SK-N-SH (cell line): ENCODE data around the gene SUCLG2. TPM values are rescaled to one million over a fixed set of nuclear protein-coding genes. Genes with fewer than 3 reads are reported as not detected.

Source experiments
- CTCF ChIA-PET: fragments of 300-600, 350-600 bp; formaldehyde crosslinking; extraction: SDS; loops from one replicate; lab custom pipeline; 2021; lab: Yijun Ruan, JAX
- POLR2A ChIA-PET: fragments of 350-600 bp; sonication (Branson Sonifier 250); formaldehyde crosslinking; extraction: SDS; loops from one replicate; lab custom pipeline; 2020; ENCODE audit warnings: antibody characterized with exemption, inconsistent platforms; lab: Yijun Ruan, JAX
- DNase-seq: peaks from one replicate; pipeline ENCODE4 v3.0.0; 2012
- H2AFZ ChIP-seq: fragments of 200-600 bp; sonication (generic); 2 replicates; pipeline ENCODE4 v1.8.1; 2016; ENCODE audit warnings: antibody characterized with exemption, mild to moderate bottlenecking, low read depth
- H3F3A ChIP-seq: fragments of 200-600 bp; sonication (generic); replicated peaks from 2 replicates; pipeline ENCODE3; 2016; ENCODE audit warnings: antibody characterized with exemption, mild to moderate bottlenecking; ENCODE audit not compliant: insufficient read depth
- H3K27ac ChIP-seq, 2 experiments: fragments of 200-500 bp in 1 of 2; fragments of 200-600 bp in 1 of 2; sonication (Bioruptor generic) in 1 of 2; sonication (generic), shearing (Covaris generic) in 1 of 2; 2 replicates each; pipeline versions ENCODE4 v1.5.1 to v1.6.1; 2014 to 2016; ENCODE audit warnings: low read depth in 2 of 2, inconsistent platforms in 1 of 2, low read length in 1 of 2, mild to moderate bottlenecking in 1 of 2, mixed read lengths in 1 of 2
- H3K27me3 ChIP-seq: fragments of 200-600 bp; sonication (generic), shearing (Covaris generic); 2 replicates; pipeline ENCODE4 v1.6.1; 2016; ENCODE audit warnings: mixed run types; ENCODE audit not compliant: insufficient read depth
- H3K36me3 ChIP-seq, 2 experiments: fragments of 200-500 bp in 1 of 2; fragments of 200-600 bp in 1 of 2; sonication (Bioruptor generic) in 1 of 2; sonication (generic) in 1 of 2; replicated peaks in 1 of 2; 2 replicates each; pipeline versions ENCODE3 to v1.5.1; 2014 to 2016; ENCODE audit warnings: low read length in 1 of 2, mild to moderate bottlenecking in 1 of 2; ENCODE audit not compliant: insufficient read depth in 2 of 2, control insufficient read depth in 1 of 2
- H3K4me1 ChIP-seq, 2 experiments: fragments of 200-500 bp in 1 of 2; fragments of 200-600 bp in 1 of 2; sonication (Bioruptor generic) in 1 of 2; sonication (generic), shearing (Covaris generic) in 1 of 2; 2 replicates each; pipeline versions ENCODE4 v1.5.1 to v1.6.1; 2014 to 2016; ENCODE audit warnings: low read depth in 1 of 2, low read length in 1 of 2, mixed run types in 1 of 2; ENCODE audit not compliant: insufficient read depth in 2 of 2, control insufficient read depth in 1 of 2
- H3K4me2 ChIP-seq: fragments of 200-600 bp; sonication (generic), shearing (Covaris generic); 2 replicates; pipeline ENCODE4 v1.6.1; 2017; ENCODE audit warnings: mixed run types
- H3K4me3 ChIP-seq, 2 experiments: fragments of 200-500 bp in 1 of 2; fragments of 200-600 bp in 1 of 2; sonication (Bioruptor generic) in 1 of 2; sonication (generic), shearing (Covaris generic) in 1 of 2; 2 replicates each; pipeline versions ENCODE4 v1.5.1 to v1.8.1; 2014 to 2016; ENCODE audit warnings: low read depth in 2 of 2, inconsistent platforms in 1 of 2, low read length in 1 of 2, mild to moderate bottlenecking in 1 of 2, mixed read lengths in 1 of 2, moderate library complexity in 1 of 2
- H3K79me2 ChIP-seq: fragments of 200-600 bp; sonication (generic); 2 replicates; pipeline ENCODE4 v1.8.1; 2017; ENCODE audit warnings: mild to moderate bottlenecking; ENCODE audit not compliant: insufficient read depth
- H3K9ac ChIP-seq: fragments of 200-600 bp; sonication (generic); 2 replicates; pipeline ENCODE4 v1.6.1; 2017; ENCODE audit warnings: mixed run types
- H3K9me2 ChIP-seq: fragments of 200-600 bp; sonication (generic); 2 replicates; pipeline ENCODE4 v1.6.1; 2017; ENCODE audit warnings: mixed run types
- H3K9me3 ChIP-seq: fragments of 200-600 bp; sonication (generic); 2 replicates; pipeline ENCODE4 v1.6.1; 2017; ENCODE audit warnings: mixed run types, mild to moderate bottlenecking, moderate library complexity
- H4K20me1 ChIP-seq: fragments of 200-600 bp; sonication (generic); 2 replicates; pipeline ENCODE4 v1.6.1; 2017; ENCODE audit warnings: mild to moderate bottlenecking, mixed run types; ENCODE audit not compliant: insufficient read depth
- CHD2 ChIP-seq: fragments of 150-350 bp; IDR thresholded peaks from 2 replicates; pipeline ENCODE4 v1.6.1; 2018; ENCODE audit warnings: low read length; ENCODE audit not compliant: partially characterized antibody
- CTCF ChIP-seq: fragments of 200-600 bp; sonication (generic); IDR thresholded peaks from 2 replicates; pipeline ENCODE4 v1.6.1; 2017; ENCODE audit warnings: antibody characterized with exemption, mild to moderate bottlenecking, moderate library complexity
- ELF1 ChIP-seq: IDR thresholded peaks from 2 replicates; pipeline ENCODE4 v1.4.0; 2012
- EP300 ChIP-seq, 2 experiments: IDR thresholded peaks; 2 replicates each; pipeline versions ENCODE4 v1.4.0 to v1.6.1; 2012; ENCODE audit warnings: borderline replicate concordance in 1 of 2, low read depth in 1 of 2, low read length in 1 of 2
- EZH2phosphoT487 ChIP-seq: fragments of 200-600 bp; sonication (generic); IDR thresholded peaks from 2 replicates; pipeline ENCODE4 v1.6.1; 2017; ENCODE audit warnings: low read depth, mixed run types, mild to moderate bottlenecking, antibody characterized with exemption, moderate library complexity, borderline replicate concordance
- FOSL2 ChIP-seq: IDR thresholded peaks from 2 replicates; pipeline ENCODE4 v1.4.0; 2012; ENCODE audit warnings: low read depth, mild to moderate bottlenecking, moderate library complexity, borderline replicate concordance
- FOXJ3 ChIP-seq: sonication (generic); formaldehyde crosslinking; IDR thresholded peaks from 2 replicates; pipeline ENCODE4 v1.5.1; 2020; ENCODE audit warnings: mild to moderate bottlenecking, missing genetic modification reagents
- IRF3 ChIP-seq: fragments of 150-350 bp; IDR thresholded peaks from 2 replicates; pipeline ENCODE4 v1.6.1; 2016; ENCODE audit warnings: mild to moderate bottlenecking, low read depth, low read length
- JUND ChIP-seq: IDR thresholded peaks from 2 replicates; pipeline ENCODE4 v1.4.0; 2012
- MEF2A ChIP-seq: IDR thresholded peaks from 2 replicates; pipeline ENCODE4 v1.4.0; 2012; ENCODE audit warnings: low read depth, borderline replicate concordance
- NRF1 ChIP-seq: IDR thresholded peaks from 2 replicates; pipeline ENCODE4 v1.6.1; 2012; ENCODE audit warnings: low read depth, mild to moderate bottlenecking, low read length
- POLR2AphosphoS5 ChIP-seq: IDR thresholded peaks from 2 replicates; pipeline ENCODE4 v1.6.1; 2012; ENCODE audit warnings: low read depth, low read length
- RCOR1 ChIP-seq: fragments of 150-350 bp; IDR thresholded peaks from 2 replicates; pipeline ENCODE4 v1.6.1; 2017; ENCODE audit warnings: antibody characterized with exemption, low read length
- TCF12 ChIP-seq: IDR thresholded peaks from 2 replicates; pipeline ENCODE4 v1.4.0; 2012
- TEAD4 ChIP-seq: IDR thresholded peaks from 2 replicates; pipeline ENCODE4 v1.4.0; 2012; ENCODE audit warnings: mild to moderate bottlenecking, borderline replicate concordance; ENCODE audit not compliant: insufficient read depth
- USF1 ChIP-seq: IDR thresholded peaks from 2 replicates; pipeline ENCODE4 v1.4.0; 2012; ENCODE audit warnings: low read depth, borderline replicate concordance
- WGBS: methylation state at CpG from one replicate; pipeline ENCODE4 v1.1.6; 2017; ENCODE audit warnings: low lambda C conversion rate; 5-methylcytosine and 5-hydroxymethylcytosine counted together
- polyA plus RNA-seq, 3 experiments: library from polyadenylated mRNA; depleted of rRNA; stranded (reverse); fragments of >200 nt; gene quantifications; 2 replicates each; pipeline ENCODE4 v1.2.3, GENCODE V29; 2012
- TF ChIP-seq, protein P1 (sequence below): IDR thresholded peaks from 2 replicates; pipeline ENCODE4 v1.6.1; 2012; ENCODE audit warnings: mild to moderate bottlenecking, low read depth, low read length, moderate library complexity
- TF ChIP-seq, protein P2 (sequence below): IDR thresholded peaks from 2 replicates; pipeline ENCODE4 v1.4.0; 2012; ENCODE audit warnings: low read depth
- TF ChIP-seq, protein P3 (sequence below): IDR thresholded peaks from 2 replicates; pipeline ENCODE4; 2012

SUCLG2 gene
- polyA plus RNA-seq, 1 of the 3 experiments (the other 2 are of a cell fraction), result 20.2 TPM

DNA sequence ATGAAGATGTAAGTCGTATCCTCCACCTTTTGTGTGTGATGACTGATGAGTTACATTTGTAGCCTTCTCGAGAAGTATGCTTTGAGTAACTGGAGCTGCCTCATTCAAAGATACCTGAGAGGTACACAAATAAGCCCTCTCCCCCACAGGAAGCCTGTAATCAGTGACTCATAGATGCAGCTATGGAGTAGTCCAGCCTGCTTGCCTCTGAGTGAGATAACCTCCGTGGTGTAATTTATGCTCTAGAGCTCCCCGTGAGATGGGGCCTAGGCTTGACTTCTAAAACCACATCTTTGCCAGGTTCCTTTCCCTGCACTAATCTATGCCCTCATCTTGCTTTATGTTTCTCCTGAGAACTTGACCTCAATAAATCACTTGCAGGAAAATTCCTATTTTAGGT lies 291.7 kb downstream of the SUCLG2 start:
- Histone ChIP-seq H3K4me3 (no peak overlapping the region), H3K4me1 (no peaks in the 10 kb centered on the region; a peak in 1 of 4 replicates), H2AFZ (no peak overlapping the region), H3K27me3 (no peaks in the 10 kb centered on the region), H3K9ac (no peak overlapping the region), H3K9me2 (no peaks in the 10 kb centered on the region), H4K20me1 (no peaks in the 10 kb centered on the region), H3K27ac (no peak overlapping the region), H3K4me2 (no peak overlapping the region), H3K79me2 (no peaks in the 10 kb centered on the region), H3K36me3 (no peaks in the 10 kb centered on the region), H3F3A (no peaks in the 10 kb centered on the region), H3K9me3 (no peaks in the 10 kb centered on the region)
- WGBS, result 35% methylated on average over 3 of the region's 4 CpGs
- DNase-seq, result no peak
- no peak for TF ChIP-seq MEF2A
- TF ChIP-seq FOXJ3 (CRISPR knock-in tag), result no peak
- no peak for TF ChIP-seq NRF1
- POLR2A ChIA-PET, result no interaction called here
- CTCF ChIA-PET, result interaction anchor here (2.6 kb wide), 1 partner anchor 18 kb away, joined by 8 read pairs; no protein-coding TSS in a partner anchor

- no peaks in the 10 kb centered on the region for H3K9me3 ChIP-seq
- H3K9me2 ChIP-seq, result no peaks in the 10 kb centered on the region
- no peak overlapping the region for H3K9ac ChIP-seq
- no peak overlapping the region for H3K27ac ChIP-seq
- H4K20me1 ChIP-seq, result no peaks in the 10 kb centered on the region
- no peaks in the 10 kb centered on the region for H3K79me2 ChIP-seq
- CTCF ChIA-PET, result no interaction called here
- DNase-seq, result no peak
- POLR2A ChIA-PET, result no interaction called here
- TF ChIP-seq, protein P1, sequence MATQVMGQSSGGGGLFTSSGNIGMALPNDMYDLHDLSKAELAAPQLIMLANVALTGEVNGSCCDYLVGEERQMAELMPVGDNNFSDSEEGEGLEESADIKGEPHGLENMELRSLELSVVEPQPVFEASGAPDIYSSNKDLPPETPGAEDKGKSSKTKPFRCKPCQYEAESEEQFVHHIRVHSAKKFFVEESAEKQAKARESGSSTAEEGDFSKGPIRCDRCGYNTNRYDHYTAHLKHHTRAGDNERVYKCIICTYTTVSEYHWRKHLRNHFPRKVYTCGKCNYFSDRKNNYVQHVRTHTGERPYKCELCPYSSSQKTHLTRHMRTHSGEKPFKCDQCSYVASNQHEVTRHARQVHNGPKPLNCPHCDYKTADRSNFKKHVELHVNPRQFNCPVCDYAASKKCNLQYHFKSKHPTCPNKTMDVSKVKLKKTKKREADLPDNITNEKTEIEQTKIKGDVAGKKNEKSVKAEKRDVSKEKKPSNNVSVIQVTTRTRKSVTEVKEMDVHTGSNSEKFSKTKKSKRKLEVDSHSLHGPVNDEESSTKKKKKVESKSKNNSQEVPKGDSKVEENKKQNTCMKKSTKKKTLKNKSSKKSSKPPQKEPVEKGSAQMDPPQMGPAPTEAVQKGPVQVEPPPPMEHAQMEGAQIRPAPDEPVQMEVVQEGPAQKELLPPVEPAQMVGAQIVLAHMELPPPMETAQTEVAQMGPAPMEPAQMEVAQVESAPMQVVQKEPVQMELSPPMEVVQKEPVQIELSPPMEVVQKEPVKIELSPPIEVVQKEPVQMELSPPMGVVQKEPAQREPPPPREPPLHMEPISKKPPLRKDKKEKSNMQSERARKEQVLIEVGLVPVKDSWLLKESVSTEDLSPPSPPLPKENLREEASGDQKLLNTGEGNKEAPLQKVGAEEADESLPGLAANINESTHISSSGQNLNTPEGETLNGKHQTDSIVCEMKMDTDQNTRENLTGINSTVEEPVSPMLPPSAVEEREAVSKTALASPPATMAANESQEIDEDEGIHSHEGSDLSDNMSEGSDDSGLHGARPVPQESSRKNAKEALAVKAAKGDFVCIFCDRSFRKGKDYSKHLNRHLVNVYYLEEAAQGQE, result no peak
- TF ChIP-seq, protein P2, sequence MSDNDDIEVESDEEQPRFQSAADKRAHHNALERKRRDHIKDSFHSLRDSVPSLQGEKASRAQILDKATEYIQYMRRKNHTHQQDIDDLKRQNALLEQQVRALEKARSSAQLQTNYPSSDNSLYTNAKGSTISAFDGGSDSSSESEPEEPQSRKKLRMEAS, result no peak
- TF ChIP-seq RCOR1, result no peak
- no peak for TF ChIP-seq ELF1
- TF ChIP-seq FOSL2, result no peak
- no peak for TF ChIP-seq JUND
- TF ChIP-seq EZH2phosphoT487, result no peak
- TF ChIP-seq, protein P3, sequence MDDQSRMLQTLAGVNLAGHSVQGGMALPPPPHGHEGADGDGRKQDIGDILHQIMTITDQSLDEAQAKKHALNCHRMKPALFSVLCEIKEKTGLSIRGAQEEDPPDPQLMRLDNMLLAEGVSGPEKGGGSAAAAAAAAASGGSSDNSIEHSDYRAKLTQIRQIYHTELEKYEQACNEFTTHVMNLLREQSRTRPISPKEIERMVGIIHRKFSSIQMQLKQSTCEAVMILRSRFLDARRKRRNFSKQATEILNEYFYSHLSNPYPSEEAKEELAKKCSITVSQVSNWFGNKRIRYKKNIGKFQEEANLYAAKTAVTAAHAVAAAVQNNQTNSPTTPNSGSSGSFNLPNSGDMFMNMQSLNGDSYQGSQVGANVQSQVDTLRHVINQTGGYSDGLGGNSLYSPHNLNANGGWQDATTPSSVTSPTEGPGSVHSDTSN, result no peak
- no peak for TF ChIP-seq MEF2A
- TF ChIP-seq TCF12, result no peak
- TF ChIP-seq USF1, result no peak
- no peak for TF ChIP-seq POLR2AphosphoS5
- TF ChIP-seq CHD2, result no peak
- no peak for TF ChIP-seq IRF3
- TF ChIP-seq TEAD4, result no peak
- no peak for TF ChIP-seq CTCF
- no peak for TF ChIP-seq EP300 (IDR thresholded peaks at IDR 0.05; ENCODE audit: borderline replicate concordance in 1 of 2, low read depth in 1 of 2, low read length in 1 of 2)
- no peaks in the 10 kb centered on the region for H3K27me3 ChIP-seq
- H2AFZ ChIP-seq, result no peak overlapping the region
- no peak overlapping the region for H3K4me2 ChIP-seq
- no peaks in the 10 kb centered on the region for H3K36me3 ChIP-seq
- H3K4me3 ChIP-seq, result no peak overlapping the region
- no peaks in the 10 kb centered on the region; a peak in 1 of 4 replicates for H3K4me1 ChIP-seq
- no peaks in the 10 kb centered on the region for H3F3A ChIP-seq
Observed at GRCh38 chr3:67361770-67362169, 292.6 kb downstream of the SUCLG2 start.
